Measurements from ENCODE around the gene ATF6.

- TF ChIP-seq, protein P1, sequence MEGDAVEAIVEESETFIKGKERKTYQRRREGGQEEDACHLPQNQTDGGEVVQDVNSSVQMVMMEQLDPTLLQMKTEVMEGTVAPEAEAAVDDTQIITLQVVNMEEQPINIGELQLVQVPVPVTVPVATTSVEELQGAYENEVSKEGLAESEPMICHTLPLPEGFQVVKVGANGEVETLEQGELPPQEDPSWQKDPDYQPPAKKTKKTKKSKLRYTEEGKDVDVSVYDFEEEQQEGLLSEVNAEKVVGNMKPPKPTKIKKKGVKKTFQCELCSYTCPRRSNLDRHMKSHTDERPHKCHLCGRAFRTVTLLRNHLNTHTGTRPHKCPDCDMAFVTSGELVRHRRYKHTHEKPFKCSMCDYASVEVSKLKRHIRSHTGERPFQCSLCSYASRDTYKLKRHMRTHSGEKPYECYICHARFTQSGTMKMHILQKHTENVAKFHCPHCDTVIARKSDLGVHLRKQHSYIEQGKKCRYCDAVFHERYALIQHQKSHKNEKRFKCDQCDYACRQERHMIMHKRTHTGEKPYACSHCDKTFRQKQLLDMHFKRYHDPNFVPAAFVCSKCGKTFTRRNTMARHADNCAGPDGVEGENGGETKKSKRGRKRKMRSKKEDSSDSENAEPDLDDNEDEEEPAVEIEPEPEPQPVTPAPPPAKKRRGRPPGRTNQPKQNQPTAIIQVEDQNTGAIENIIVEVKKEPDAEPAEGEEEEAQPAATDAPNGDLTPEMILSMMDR (IDR thresholded peaks at IDR 0.05), result no peak
- TF ChIP-seq POLR2A (IDR thresholded peaks at IDR 0.05) (no peak), POLR2AphosphoS5 (IDR thresholded peaks at IDR 0.05) (no peak)
Observed at GRCh38 chr1:161771161-161771560, 5.0 kb downstream of the ATF6 start.
